ENCODE measurements around the gene YWHAG.
"Not testable (repeated sequence)": the region's sequence is repeated elsewhere in the genome, so short reads cannot be mapped to it uniquely, and the experiment has no call there.

Gene YWHAG

DNA sequence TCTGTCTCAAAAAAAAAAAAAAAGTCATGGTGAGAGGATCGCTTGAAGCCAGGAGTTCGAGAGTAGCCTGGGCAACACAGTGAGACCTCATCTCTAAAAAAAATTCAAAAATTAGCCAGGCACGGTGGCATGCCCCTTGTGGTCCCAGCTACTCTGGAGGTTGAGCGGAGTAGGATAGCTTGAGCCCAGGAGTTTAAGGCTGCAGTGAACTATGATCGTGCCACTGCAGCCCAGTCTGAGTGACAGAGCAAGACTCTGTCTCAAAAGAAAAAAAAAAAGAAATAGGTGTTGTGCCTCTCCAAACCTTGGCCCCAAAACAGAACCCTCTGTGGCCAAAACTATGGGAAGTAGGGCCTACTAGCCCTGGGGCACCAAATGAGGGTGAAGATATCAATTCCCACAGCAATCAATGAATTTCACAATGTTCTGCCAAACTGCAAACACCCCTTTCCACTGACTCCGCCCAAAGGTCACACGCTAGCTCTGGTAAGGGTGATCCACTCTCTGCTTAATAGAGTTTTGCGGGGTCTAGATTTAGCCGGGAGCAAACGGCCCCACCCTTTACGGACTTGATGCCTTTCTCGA, 33.8 kb upstream of the YWHAG start:
- peak overlapping the region; percentile 24; the same call in 1 of the 2 replicates for H3K4me3 ChIP-seq (replicated peaks; ENCODE audit: low read depth, low read length)
- no peak for DNase-seq (ENCODE audit: extremely low read depth, low read depth)
- TF ChIP-seq, protein P1, sequence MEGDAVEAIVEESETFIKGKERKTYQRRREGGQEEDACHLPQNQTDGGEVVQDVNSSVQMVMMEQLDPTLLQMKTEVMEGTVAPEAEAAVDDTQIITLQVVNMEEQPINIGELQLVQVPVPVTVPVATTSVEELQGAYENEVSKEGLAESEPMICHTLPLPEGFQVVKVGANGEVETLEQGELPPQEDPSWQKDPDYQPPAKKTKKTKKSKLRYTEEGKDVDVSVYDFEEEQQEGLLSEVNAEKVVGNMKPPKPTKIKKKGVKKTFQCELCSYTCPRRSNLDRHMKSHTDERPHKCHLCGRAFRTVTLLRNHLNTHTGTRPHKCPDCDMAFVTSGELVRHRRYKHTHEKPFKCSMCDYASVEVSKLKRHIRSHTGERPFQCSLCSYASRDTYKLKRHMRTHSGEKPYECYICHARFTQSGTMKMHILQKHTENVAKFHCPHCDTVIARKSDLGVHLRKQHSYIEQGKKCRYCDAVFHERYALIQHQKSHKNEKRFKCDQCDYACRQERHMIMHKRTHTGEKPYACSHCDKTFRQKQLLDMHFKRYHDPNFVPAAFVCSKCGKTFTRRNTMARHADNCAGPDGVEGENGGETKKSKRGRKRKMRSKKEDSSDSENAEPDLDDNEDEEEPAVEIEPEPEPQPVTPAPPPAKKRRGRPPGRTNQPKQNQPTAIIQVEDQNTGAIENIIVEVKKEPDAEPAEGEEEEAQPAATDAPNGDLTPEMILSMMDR (IDR thresholded peaks at IDR 0.05; ENCODE audit: low read depth, low read length, missing control alignments) = no peak

GRCh38 chr7:76390092-76390491, 31.3 kb upstream of the YWHAG start:
- TF ChIP-seq, protein P1 (IDR thresholded peaks at IDR 0.05; ENCODE audit: low read depth, low read length, missing control alignments) = no peak
- DNase-seq (ENCODE audit: extremely low read depth, low read depth) = no peak
- no peak overlapping the region for H3K4me3 ChIP-seq (replicated peaks; ENCODE audit: low read depth, low read length)

DNA sequence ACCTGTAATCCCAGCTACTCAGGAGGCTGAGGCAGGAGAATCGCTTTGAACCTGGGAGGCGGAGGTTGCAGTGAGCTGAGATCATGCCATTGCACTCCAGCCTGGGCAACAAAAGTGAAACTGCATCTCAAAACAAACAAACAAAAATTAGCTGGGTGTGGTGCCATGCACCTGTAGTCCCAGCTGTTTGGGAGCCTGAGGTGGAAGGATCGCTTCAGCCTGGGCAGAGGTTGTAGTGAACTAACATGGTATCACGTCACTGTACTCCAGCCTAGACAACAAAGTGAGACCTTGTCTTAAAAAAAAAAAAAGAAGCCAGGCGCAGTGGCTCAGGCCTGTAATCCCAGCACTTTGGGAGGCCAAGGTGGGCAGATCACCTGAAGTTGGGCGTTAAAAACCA, 29.0 kb upstream of the YWHAG start:
- DNase-seq (ENCODE audit: extremely low read depth, low read depth); H3K4me3 ChIP-seq (replicated peaks; ENCODE audit: low read depth, low read length): not testable (repeated sequence)

- no peak for DNase-seq (ENCODE audit: extremely low read depth, low read depth)
- H3K4me3 ChIP-seq (replicated peaks; ENCODE audit: low read depth, low read length) = no peak overlapping the region
- TF ChIP-seq, protein P1 (IDR thresholded peaks at IDR 0.05; ENCODE audit: low read depth, low read length, missing control alignments) = no peak
These were observed 28.0 kb upstream of the YWHAG start for GRCh38 chr7:76386691-76387260.

- TF ChIP-seq, protein P1 (IDR thresholded peaks at IDR 0.05; ENCODE audit: low read depth, low read length, missing control alignments) = no peak
- H3K4me3 ChIP-seq (replicated peaks; ENCODE audit: low read depth, low read length) = no peak overlapping the region
- no peak for DNase-seq (ENCODE audit: extremely low read depth, low read depth)
These were observed 24.5 kb upstream of the YWHAG start for GRCh38 chr7:76383089-76383944.

DNA sequence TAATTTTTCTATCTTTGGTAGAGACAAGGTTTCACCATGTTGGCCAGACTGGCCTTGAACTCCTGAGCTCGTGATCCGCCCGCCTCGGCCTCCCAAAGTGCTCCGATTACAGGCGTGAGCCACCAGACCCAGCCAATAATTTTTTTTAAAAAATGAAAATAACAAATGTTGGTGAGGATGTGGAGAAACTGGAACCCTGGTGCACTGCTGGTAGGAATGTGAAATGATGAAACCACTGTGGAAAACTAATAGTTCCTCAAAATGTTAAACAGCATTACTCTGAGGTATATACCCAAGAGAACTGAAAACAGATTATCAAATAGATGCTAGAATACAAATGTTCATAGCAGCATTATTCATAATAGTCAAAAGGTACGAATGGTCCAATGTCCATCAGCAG, 23.0 kb upstream of the YWHAG start:
- TF ChIP-seq, protein P1 (IDR thresholded peaks at IDR 0.05; ENCODE audit: low read depth, low read length, missing control alignments) = no peak
- H3K4me3 ChIP-seq (replicated peaks; ENCODE audit: low read depth, low read length) = no peak overlapping the region
- no peak for DNase-seq (ENCODE audit: extremely low read depth, low read depth)

GRCh38 chr7:76380623-76380966, 21.8 kb upstream of the YWHAG start:
- H3K4me3 ChIP-seq (replicated peaks; ENCODE audit: low read depth, low read length) = no peak overlapping the region; the same call in 1 of the 2 replicates
- TF ChIP-seq, protein P1 (IDR thresholded peaks at IDR 0.05; ENCODE audit: low read depth, low read length, missing control alignments) = no peak
- no peak for DNase-seq (ENCODE audit: extremely low read depth, low read depth)

All from HFF-Myc (cell line).